Activated naive CD8-positive, alpha-beta T cell (primary cell): ENCODE results near the gene LRFN5.

Source experiments
- H3K27ac Mint-ChIP-seq: one replicate; pipeline ENCODE4 v1.8.0; 2021; ENCODE audit warnings: mixed read lengths
- H3K27me3 Mint-ChIP-seq: one replicate; pipeline ENCODE4 v1.8.0; 2021; ENCODE audit warnings: mixed read lengths
- H3K36me3 Mint-ChIP-seq: one replicate; pipeline ENCODE4 v1.8.0; 2021; ENCODE audit warnings: mixed read lengths
- H3K4me1 Mint-ChIP-seq: one replicate; pipeline ENCODE4 v1.8.0; 2021; ENCODE audit warnings: low read depth, mixed read lengths
- H3K4me3 Mint-ChIP-seq: one replicate; pipeline ENCODE4 v1.8.0; 2021; ENCODE audit warnings: mild to moderate bottlenecking, mixed read lengths
- H3K9me3 Mint-ChIP-seq: one replicate; pipeline ENCODE4 v1.8.0; 2021; ENCODE audit warnings: low read depth, mixed read lengths

The LRFN5 gene

DNA sequence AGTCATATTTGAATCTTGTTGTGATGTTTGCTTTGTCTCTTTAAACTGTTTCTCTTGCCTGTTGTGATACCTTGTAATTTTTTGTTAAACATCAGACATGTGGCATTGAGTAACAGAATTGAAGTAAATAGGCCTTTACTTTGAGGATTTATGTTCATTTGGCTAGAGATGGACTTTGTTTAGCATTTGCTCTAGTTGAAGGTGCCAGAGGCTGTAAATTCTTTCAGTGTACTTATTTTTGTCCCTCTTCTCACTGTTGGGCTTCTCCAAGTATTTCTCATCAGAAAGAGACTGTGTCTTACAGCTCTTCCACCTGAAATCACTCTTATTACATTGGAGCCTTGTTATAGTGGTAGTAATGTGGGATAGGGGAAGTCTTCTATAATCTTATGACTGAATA lies 175.8 kb downstream of the LRFN5 start:
- Mint-ChIP-seq H3K4me1 (no peaks in the 10 kb centered on the region), H3K9me3 (no peaks in the 10 kb centered on the region), H3K4me3 (no peak overlapping the region), H3K27ac (no peak overlapping the region), H3K27me3 (no peaks in the 10 kb centered on the region), H3K36me3 (no peaks in the 10 kb centered on the region)

DNA sequence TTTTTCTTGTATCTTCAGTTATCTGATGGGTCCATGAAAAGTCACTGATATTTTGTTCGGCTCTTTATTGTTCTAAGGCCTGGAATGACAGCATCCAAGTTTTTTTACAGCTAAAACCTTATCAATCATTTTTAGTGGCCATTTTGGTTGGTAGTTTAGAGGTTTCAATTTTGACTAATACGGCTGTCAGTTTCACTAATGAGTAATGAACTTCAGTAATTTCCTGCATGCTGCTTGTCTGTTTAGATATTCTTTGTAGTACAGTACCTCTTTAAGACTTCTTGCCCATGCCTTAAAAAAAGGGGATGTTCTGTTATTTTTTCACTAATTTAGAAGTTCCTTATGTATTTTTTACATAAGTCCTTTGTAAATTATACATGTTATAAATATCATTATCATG lies 176.7 kb downstream of the LRFN5 start:
- H3K4me3 Mint-ChIP-seq, result no peak overlapping the region
- no peaks in the 10 kb centered on the region for H3K36me3 Mint-ChIP-seq
- H3K27me3 Mint-ChIP-seq, result no peaks in the 10 kb centered on the region
- no peaks in the 10 kb centered on the region for H3K4me1 Mint-ChIP-seq
- H3K9me3 Mint-ChIP-seq, result no peaks in the 10 kb centered on the region
- no peak overlapping the region for H3K27ac Mint-ChIP-seq

DNA sequence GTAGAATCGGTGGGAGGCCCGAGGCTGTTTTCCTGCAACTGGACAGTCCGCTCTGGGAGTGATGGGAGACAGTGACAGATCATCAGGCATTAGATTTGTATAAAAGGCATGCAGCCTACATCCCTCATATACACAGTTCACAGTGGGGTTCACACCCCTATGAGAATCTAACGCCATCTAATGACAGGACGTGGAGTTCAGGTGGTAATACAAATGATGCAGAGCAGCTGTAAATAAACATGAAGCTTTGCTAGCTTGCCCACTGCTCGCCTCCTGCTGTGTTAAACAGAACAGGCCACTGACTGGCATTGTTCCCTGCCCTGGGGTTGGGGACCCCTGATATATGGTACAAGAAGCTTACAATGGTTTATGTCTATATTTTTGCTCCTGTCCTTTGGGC lies 179.0 kb downstream of the LRFN5 start:
- no peaks in the 10 kb centered on the region for H3K4me1 Mint-ChIP-seq
- H3K27ac Mint-ChIP-seq, result no peak overlapping the region
- H3K27me3 Mint-ChIP-seq, result no peaks in the 10 kb centered on the region
- H3K9me3 Mint-ChIP-seq, result no peaks in the 10 kb centered on the region
- H3K4me3 Mint-ChIP-seq, result no peak overlapping the region
- H3K36me3 Mint-ChIP-seq, result no peaks in the 10 kb centered on the region

DNA sequence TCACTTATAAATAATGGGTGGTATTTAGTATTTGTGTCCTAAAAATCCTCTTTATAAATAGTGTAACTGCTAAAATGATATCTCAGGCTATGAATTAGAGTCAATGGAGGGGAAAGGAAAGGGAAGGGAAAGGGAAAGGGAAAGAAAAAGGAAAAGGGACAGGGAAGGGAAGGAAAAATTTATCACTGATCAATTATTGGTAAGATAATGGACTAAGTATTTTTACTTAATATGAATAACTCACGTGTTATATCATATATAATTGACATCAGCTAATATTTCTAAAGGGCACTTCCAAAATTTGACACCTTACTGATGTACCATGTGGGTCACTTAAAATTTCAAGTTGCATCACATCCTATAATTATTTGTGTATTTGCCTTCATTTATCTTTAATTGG lies 193.1 kb downstream of the LRFN5 start:
- Mint-ChIP-seq H3K27ac (no peak overlapping the region), H3K36me3 (no peaks in the 10 kb centered on the region), H3K4me1 (no peaks in the 10 kb centered on the region)

DNA sequence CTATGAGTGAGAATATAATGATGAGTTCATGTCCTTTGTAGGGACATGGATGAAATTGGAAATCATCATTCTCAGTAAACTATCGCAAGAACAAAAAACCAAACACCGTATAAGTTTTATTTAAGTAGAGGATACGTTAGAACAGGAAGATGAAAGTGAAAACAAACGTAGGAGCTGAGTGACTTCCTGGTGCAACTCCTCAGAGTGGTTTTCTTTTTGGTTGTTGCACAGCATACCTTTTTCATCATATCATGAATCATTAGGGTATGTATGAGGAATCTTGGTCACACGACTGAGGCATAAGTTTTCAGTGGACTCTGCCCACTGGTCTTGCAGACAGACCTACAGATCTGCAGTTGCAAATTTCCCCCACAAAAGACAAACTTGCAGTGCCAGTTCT lies 199.0 kb downstream of the LRFN5 start:
- peaks cover 6% of the 10 kb centered on the region for H3K9me3 Mint-ChIP-seq
- H3K27me3 Mint-ChIP-seq, result no peaks in the 10 kb centered on the region
- H3K36me3 Mint-ChIP-seq, result no peaks in the 10 kb centered on the region
- H3K27ac Mint-ChIP-seq, result no peak overlapping the region
- no peak overlapping the region for H3K4me3 Mint-ChIP-seq
- H3K4me1 Mint-ChIP-seq, result no peaks in the 10 kb centered on the region

More for the DNA sequence above, 193.1 kb downstream of the LRFN5 start:
- no peaks in the 10 kb centered on the region for H3K27me3 Mint-ChIP-seq
- peaks cover 6% of the 10 kb centered on the region for H3K9me3 Mint-ChIP-seq
- H3K4me3 Mint-ChIP-seq, result no peak overlapping the region

DNA sequence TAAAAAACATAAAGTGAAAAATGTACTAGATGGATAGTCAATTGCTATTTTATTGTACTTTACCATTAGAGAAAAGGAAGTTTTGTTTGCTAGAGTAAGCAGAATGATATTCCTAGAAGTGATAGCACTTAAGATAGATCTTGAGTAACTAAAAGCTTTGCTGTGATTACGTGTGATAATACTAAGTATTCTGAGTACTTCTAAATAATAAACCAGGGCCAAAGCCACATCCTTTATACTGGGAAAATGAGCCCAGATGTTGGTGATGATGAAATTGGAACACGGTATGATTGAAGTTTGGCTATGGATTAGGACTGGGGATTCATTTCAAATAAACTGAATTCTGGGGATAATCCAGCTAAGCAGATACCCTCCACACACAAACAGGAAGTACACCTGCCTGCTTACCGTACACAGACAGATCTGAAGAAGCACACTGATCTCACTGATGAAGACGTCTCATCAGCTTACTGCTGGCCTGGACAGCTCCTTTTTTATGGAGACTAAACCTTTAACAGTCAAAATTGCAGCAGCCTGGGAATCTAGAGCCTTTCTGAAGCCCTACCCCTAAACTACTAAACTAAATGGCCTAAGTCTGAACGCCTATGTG lies 199.8 kb downstream of the LRFN5 start:
- H3K4me3 Mint-ChIP-seq, result no peak overlapping the region
- no peaks in the 10 kb centered on the region for H3K36me3 Mint-ChIP-seq
- no peaks in the 10 kb centered on the region for H3K27me3 Mint-ChIP-seq
- H3K9me3 Mint-ChIP-seq, result peaks cover 6% of the 10 kb centered on the region
- H3K27ac Mint-ChIP-seq, result no peak overlapping the region
- no peaks in the 10 kb centered on the region for H3K4me1 Mint-ChIP-seq

DNA sequence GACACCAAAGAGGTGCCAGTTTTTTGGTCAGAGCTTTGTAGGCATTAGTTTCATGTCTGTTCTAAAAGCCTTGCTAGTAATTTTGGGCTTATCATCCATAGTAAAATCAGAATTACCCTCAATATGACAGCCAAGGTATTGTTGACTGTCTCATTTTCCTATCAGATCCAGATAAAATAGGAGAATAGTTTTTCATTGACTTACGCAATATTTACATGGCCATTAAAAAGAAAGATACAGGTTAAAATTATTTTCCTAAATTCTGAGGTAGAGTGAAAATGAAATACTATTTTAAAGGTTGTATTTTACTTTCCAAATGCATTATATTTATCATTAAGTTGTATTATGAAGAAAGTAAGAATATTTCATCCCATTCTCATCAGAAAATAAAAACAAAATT lies 203.7 kb downstream of the LRFN5 start:
- Mint-ChIP-seq H3K9me3 (no peaks in the 10 kb centered on the region), H3K27me3 (no peaks in the 10 kb centered on the region), H3K4me3 (no peak overlapping the region), H3K27ac (no peak overlapping the region), H3K36me3 (no peaks in the 10 kb centered on the region), H3K4me1 (no peaks in the 10 kb centered on the region)

DNA sequence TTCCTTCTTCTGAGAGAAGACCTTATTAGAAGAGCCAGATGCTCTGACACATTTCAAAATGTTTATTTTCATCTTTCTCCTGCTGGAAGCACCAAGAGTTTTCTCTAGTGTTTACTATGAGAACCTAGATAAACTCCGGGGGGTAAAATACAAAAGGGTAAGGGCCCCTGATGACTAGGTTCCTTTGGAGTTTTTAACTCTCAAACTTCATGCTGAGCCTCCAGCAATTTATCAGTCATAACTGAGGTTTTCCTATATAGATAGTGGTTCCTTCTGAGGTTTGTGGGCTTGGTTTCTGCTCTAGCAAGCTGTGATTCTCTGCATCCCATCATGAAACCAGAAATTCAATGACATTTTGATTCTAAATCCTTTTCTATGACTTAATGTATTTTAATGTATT lies 210.9 kb downstream of the LRFN5 start:
- no peak overlapping the region for H3K27ac Mint-ChIP-seq
- no peaks in the 10 kb centered on the region for H3K27me3 Mint-ChIP-seq
- H3K36me3 Mint-ChIP-seq, result no peaks in the 10 kb centered on the region
- H3K4me3 Mint-ChIP-seq, result no peak overlapping the region
- peaks cover 3% of the 10 kb centered on the region for H3K9me3 Mint-ChIP-seq
- no peaks in the 10 kb centered on the region for H3K4me1 Mint-ChIP-seq

DNA sequence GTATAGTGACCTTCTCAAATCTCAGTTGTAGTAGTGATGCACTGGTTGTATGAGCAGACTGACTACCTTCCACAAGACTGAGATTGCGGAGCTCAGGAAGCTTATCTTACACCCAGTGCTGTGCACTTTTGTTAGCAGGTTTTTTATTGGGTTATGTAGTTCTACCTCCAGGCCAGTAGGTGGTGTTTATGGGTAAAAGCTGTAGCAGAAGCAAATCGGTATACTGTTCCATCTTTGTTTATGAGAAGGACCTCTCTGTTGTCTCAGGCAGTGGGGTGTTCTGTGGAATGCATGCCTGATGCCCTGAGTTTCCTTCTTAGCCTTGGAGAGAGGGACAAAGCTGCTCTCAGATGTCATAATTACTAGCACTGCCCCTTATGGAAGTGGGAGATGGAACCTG lies 217.8 kb downstream of the LRFN5 start:
- no peak overlapping the region for H3K27ac Mint-ChIP-seq
- no peak overlapping the region for H3K4me3 Mint-ChIP-seq
- H3K27me3 Mint-ChIP-seq, result peaks cover 1% of the 10 kb centered on the region
- no peaks in the 10 kb centered on the region for H3K4me1 Mint-ChIP-seq
- no peaks in the 10 kb centered on the region for H3K36me3 Mint-ChIP-seq
- H3K9me3 Mint-ChIP-seq, result peaks cover 17% of the 10 kb centered on the region

DNA sequence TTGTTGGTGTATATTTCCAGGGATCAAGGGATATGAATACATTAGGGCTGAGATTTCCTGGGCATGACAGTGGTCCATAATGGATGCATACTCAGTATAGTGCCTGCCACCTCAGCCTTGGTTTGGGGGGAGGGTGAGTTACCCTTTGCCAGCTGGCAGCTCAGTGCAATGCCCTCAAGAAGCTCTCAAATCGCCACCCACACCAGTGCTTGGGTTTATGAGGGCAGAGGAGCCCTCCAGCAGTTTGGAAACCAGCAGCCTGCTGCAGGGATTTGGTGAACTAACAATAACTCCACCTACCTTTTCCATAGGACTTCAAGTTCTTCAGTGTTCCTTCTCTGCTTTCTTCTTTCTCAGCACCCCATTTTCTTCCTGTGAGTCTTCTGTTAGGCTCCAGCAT lies 218.9 kb downstream of the LRFN5 start:
- H3K27me3 Mint-ChIP-seq, result peaks cover 1% of the 10 kb centered on the region
- H3K4me1 Mint-ChIP-seq, result no peaks in the 10 kb centered on the region
- H3K4me3 Mint-ChIP-seq, result no peak overlapping the region
- no peaks in the 10 kb centered on the region for H3K36me3 Mint-ChIP-seq
- no peak overlapping the region for H3K27ac Mint-ChIP-seq
- peaks cover 17% of the 10 kb centered on the region for H3K9me3 Mint-ChIP-seq

DNA sequence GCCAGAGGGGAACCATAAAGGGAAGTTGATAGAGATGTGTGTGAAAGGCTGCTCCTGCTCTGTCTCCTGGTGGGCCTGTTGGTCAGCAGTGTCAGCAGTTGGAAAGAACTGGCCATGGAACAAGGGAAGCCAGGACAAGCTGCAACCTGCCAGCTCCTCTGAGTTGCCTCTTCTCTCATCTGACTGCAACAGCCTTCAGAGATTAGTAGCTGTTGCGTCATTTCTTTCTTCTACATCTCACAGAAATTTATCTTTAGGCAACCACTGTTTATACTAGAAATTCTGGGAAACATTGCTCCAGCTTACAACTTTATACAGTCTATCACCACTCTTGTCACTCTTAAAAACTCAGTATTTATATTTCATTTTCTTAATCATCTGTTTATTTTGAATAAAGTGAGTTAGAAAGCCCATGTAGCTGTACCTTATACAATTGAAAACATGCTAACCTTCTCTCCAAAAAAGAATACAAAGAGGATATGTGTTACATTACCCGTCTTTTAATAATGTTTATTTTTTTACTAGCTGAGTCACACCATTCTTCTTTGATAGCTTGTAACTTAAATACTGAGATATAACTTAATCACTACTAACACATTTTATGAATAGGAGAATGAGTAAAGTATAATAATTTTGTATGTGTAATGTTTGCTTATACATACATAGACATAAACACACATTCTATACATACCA lies 224.2 kb downstream of the LRFN5 start:
- H3K27me3 Mint-ChIP-seq, result no peaks in the 10 kb centered on the region

DNA sequence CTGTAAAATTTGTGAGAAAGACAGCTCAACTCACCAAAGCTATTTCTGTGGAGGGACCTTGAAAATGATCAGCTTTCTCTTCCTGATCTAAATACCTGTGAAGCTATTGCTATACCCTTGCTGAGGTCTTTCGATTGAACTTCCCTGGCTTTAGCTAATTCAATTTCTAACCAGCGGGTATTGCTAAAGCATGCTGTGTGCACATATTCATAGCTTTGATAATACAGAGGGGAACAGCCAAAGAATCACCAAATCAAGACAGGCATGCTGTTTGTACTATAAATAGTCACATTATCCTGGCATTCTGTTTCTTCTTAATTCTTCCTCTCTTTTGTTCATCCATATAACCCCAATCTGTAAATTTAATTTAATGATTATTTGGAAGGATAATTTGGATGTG lies 233.0 kb downstream of the LRFN5 start:
- Mint-ChIP-seq H3K4me3 (no peak overlapping the region), H3K9me3 (no peaks in the 10 kb centered on the region), H3K36me3 (no peaks in the 10 kb centered on the region), H3K27me3 (no peaks in the 10 kb centered on the region), H3K27ac (no peak overlapping the region), H3K4me1 (no peaks in the 10 kb centered on the region)

More for the DNA sequence above, 224.2 kb downstream of the LRFN5 start:
- Mint-ChIP-seq H3K4me1 (no peaks in the 10 kb centered on the region), H3K27ac (no peak overlapping the region), H3K36me3 (no peaks in the 10 kb centered on the region), H3K4me3 (no peak overlapping the region), H3K9me3 (no peaks in the 10 kb centered on the region)

DNA sequence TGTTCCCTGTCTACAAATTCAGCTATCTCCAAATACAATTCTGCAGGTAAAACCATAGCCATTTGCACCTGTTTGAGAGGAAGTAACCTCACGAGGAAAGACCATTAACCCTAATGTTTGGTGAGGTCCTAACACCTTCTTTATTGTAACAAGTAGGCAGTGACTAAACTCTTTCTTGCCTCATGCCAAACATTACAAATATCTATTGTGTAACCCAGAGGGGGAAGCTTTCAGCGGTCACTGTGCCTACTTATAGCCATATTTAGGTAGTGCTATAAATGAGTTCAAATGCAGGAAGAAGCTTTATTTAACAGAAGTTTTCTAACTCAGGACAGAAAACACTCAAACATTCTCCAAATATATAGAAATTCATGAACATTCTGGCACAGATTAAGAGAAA lies 252.7 kb downstream of the LRFN5 start:
- Mint-ChIP-seq H3K4me1 (no peaks in the 10 kb centered on the region), H3K27ac (no peak overlapping the region), H3K36me3 (no peaks in the 10 kb centered on the region)

DNA sequence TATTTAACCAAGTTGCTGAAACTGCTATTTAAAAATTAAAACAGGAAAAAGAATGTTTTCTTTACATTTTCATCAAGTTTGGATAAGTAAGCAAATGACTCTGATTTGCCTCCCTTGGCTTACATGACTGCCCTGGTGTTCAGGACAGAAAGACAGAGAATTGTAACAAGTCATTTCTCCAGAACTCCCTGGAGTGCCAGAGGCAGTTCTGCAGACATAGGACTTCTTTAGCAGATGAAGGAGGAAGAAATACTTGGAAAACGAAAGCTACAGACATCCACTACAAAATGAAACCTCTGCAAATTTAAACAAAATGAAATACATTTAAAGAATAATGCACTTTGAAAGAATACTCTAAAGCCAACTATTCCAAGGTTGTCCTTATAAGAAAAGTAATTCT lies 253.9 kb downstream of the LRFN5 start:
- no peaks in the 10 kb centered on the region for H3K4me1 Mint-ChIP-seq
- no peaks in the 10 kb centered on the region for H3K36me3 Mint-ChIP-seq
- no peak overlapping the region for H3K4me3 Mint-ChIP-seq
- H3K27me3 Mint-ChIP-seq, result no peaks in the 10 kb centered on the region
- H3K27ac Mint-ChIP-seq, result no peak overlapping the region
- peaks cover 4% of the 10 kb centered on the region for H3K9me3 Mint-ChIP-seq

More for the DNA sequence above, 252.7 kb downstream of the LRFN5 start:
- Mint-ChIP-seq H3K9me3 (peaks cover 4% of the 10 kb centered on the region), H3K27me3 (no peaks in the 10 kb centered on the region), H3K4me3 (no peak overlapping the region)

DNA sequence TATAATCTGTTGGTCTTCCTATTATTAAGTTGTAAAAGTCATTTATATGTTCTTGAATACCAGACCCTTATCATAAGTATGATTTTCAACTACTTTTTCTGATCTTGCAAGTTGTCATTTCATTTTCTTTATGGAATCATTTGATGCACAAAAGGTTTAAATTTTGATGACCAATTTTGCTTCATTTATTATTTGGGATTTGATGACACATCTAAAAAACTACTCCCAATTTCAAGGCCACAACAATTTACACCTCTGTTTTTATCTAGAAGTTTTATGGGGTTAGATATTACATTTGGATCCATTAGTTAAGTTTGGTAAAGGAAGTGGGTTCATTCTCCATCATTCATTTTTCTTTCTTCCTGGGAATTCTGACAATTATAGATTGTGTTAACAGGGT lies 259.2 kb downstream of the LRFN5 start:
- Mint-ChIP-seq H3K4me1 (no peaks in the 10 kb centered on the region), H3K9me3 (peaks cover 4% of the 10 kb centered on the region)

DNA sequence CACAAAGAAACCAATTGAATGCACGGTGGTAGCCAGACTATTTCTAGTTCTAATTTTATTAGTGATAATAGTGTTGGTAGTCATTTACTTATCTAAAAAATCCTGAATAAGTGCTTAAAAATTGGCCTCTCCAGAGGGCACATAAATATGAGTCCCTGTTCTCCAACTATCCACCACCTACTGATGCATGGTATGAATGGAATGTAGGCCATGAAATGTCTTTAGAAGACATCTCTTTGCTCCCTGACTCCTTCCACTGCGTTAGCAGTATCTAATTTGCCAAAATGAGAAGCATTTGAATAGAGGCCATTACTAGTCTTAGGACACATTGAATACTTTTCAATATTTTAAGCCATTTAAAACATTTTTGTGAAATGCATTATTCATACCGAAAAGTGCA lies 261.7 kb downstream of the LRFN5 start:
- Mint-ChIP-seq H3K27ac (no peak overlapping the region), H3K4me1 (no peaks in the 10 kb centered on the region), H3K36me3 (no peaks in the 10 kb centered on the region), H3K27me3 (no peaks in the 10 kb centered on the region), H3K9me3 (no peaks in the 10 kb centered on the region), H3K4me3 (no peak overlapping the region)

More for the DNA sequence above, 259.2 kb downstream of the LRFN5 start:
- Mint-ChIP-seq H3K36me3 (no peaks in the 10 kb centered on the region), H3K4me3 (no peak overlapping the region), H3K27ac (no peak overlapping the region), H3K27me3 (no peaks in the 10 kb centered on the region)
